ENCODE results near the gene RRP15.

DNA sequence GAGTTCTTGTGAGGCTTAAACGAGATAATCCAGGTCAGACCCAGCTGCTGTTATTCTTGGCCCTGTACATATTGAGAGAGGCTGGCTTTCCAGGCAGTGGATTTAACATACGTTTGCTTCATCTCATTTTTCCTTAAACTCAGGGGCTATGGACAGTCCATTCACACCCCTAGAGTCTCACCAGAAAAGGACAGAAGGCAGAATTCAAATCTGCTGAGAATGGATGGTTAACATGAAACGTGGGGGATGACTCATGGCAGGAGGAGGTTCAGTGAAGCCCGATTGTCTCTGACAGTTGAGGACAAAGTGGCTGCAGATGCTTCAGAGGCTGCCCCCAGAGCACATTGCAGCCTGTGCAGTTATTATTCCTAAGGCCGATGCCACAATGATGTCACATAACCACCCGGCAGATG lies 99.5 kb downstream of the RRP15 start:
- TF ChIP-seq, protein P1, sequence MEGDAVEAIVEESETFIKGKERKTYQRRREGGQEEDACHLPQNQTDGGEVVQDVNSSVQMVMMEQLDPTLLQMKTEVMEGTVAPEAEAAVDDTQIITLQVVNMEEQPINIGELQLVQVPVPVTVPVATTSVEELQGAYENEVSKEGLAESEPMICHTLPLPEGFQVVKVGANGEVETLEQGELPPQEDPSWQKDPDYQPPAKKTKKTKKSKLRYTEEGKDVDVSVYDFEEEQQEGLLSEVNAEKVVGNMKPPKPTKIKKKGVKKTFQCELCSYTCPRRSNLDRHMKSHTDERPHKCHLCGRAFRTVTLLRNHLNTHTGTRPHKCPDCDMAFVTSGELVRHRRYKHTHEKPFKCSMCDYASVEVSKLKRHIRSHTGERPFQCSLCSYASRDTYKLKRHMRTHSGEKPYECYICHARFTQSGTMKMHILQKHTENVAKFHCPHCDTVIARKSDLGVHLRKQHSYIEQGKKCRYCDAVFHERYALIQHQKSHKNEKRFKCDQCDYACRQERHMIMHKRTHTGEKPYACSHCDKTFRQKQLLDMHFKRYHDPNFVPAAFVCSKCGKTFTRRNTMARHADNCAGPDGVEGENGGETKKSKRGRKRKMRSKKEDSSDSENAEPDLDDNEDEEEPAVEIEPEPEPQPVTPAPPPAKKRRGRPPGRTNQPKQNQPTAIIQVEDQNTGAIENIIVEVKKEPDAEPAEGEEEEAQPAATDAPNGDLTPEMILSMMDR (IDR thresholded peaks at IDR 0.05) = no peak
- no peak for TF ChIP-seq POLR2A (IDR thresholded peaks at IDR 0.05)
